H1 (cell line): ENCODE results near the gene MSI2. TPM values are rescaled to one million over a fixed set of nuclear protein-coding genes. Genes with fewer than 3 reads are reported as not detected.

Experiments used
- CTCF ChIP-seq, 3 experiments: IDR thresholded peaks; 1 replicate in 2 of 3; 2 replicates in 1 of 3; pipeline versions ENCODE4 v1.5.1 to v1.6.1; 2011; ENCODE audit warnings: low read length in 3 of 3, mild to moderate bottlenecking in 3 of 3, inconsistent platforms in 2 of 3, low read depth in 1 of 3, moderate library complexity in 1 of 3; ENCODE audit not compliant: insufficient read depth in 1 of 3; ENCODE audit errors: control extremely low read depth in 1 of 3
- KDM1A ChIP-seq: fragments of 200-600, 300-600 bp; sonication (generic); IDR thresholded peaks from 2 replicates; pipeline ENCODE4 v1.7.1; 2016; ENCODE audit warnings: mild to moderate bottlenecking, low read length, borderline replicate concordance
- NANOG ChIP-seq: IDR thresholded peaks from 2 replicates; pipeline ENCODE4 v1.6.1; 2011; ENCODE audit warnings: low read length, low read depth, mild to moderate bottlenecking, inconsistent platforms; ENCODE audit not compliant: insufficient read depth, poor library complexity, severe bottlenecking
- SP2 ChIP-seq: IDR thresholded peaks from 2 replicates; pipeline ENCODE4 v1.6.1; 2012; ENCODE audit warnings: mild to moderate bottlenecking, low read length, inconsistent platforms
- polyA plus RNA-seq, 7 experiments: library from polyadenylated mRNA; depleted of rRNA in 3 of 7; stranded (reverse) in 5 of 7; unstranded in 2 of 7; fragments of >200 nt in 5 of 7; fragments of 200-250 nt in 2 of 7; gene quantifications; 1 replicate in 5 of 7; 2 replicates in 1 of 7; 4 replicates in 1 of 7; pipeline versions ENCODE4 v1.2.1 to v1.2.3, GENCODE V29; 2011 to 2013; ENCODE audit warnings: missing spikeins in 2 of 7, mixed read lengths in 2 of 7
- total RNA-seq: library from RNA; stranded (reverse); fragmentation: NEBNext Ultra II Directional; extraction: Animal tissue kit (Norgen Biotek cat#: 25700); gene quantifications from 2 replicates; pipeline ENCODE4 v1.2.1, GENCODE V29; 2021

The MSI2 gene
- total and polyA plus RNA-seq, 2 of the 8 experiments (the other 6 are each of a cell fraction or from before 2014, with no cell fraction given), result 36.7 to 80.6 TPM

- TF ChIP-seq CTCF (IDR thresholded peaks at IDR 0.05; ENCODE audit: control extremely low read depth in 1 of 3, insufficient read depth in 1 of 3, low read depth in 1 of 3, low read length in 3 of 3) (no peak), KDM1A (no peak), NANOG (no peak), SP2 (no peak)
These were observed 70.0 kb downstream of the MSI2 start (continued) for GRCh38 chr17:57326336-57326735.
